Endothelial cell of hepatic sinusoid (primary cell): ENCODE measurements around the gene OR10A6.

ENCODE experiments used
- in situ Hi-C: cut with HindIII; loops from 2 replicates; pipeline ENCODE4 v1.10.0; 2017; ENCODE audit warnings: low sequenced_read_pairs

Gene OR10A6

GRCh38 chr11:7911011-7911410, 20.1 kb downstream of the OR10A6 start:
- in situ Hi-C loops = no loop called here

- in situ Hi-C loops = no loop called here
Observed at GRCh38 chr11:7910286-7910788, 20.7 kb downstream of the OR10A6 start.

GRCh38 chr11:7909585-7910285, 21.3 kb downstream of the OR10A6 start:
- in situ Hi-C loops = loop anchor here (5.0 kb wide), 2 partner anchors 52 to 58 kb away; partner anchors contain the start of gene NLRP10

- in situ Hi-C loops = loop anchor here (5.0 kb wide), 2 partner anchors 50 to 60 kb away; partner anchors contain the start of gene NLRP10
Observed at GRCh38 chr11:7907121-7907520, 23.9 kb downstream of the OR10A6 start.

- in situ Hi-C loops = loop anchor here (5.0 kb wide), 2 partner anchors 49 to 61 kb away; partner anchors contain the start of gene NLRP10
Observed at GRCh38 chr11:7906481-7906880, 24.6 kb downstream of the OR10A6 start.

- in situ Hi-C loops = loop anchor here (5.0 kb wide), 2 partner anchors 49 to 61 kb away; partner anchors contain the start of gene NLRP10
Observed at GRCh38 chr11:7905961-7906429, 25.1 kb downstream of the OR10A6 start.

- in situ Hi-C loops = loop anchor here (5.0 kb wide), 2 partner anchors 48 to 62 kb away; partner anchors contain the start of gene NLRP10
Observed at GRCh38 chr11:7905549-7905948, 25.5 kb downstream of the OR10A6 start.

GRCh38 chr11:7904917-7905316, 26.2 kb downstream of the OR10A6 start:
- in situ Hi-C loops = loop anchor here (5.0 kb wide), 2 partner anchors 48 to 62 kb away; partner anchors contain the start of gene NLRP10

GRCh38 chr11:7903940-7904339, 27.1 kb downstream of the OR10A6 start:
- in situ Hi-C loops = no loop called here

- in situ Hi-C loops = no loop called here
Observed at GRCh38 chr11:7901319-7901854, 29.7 kb downstream of the OR10A6 start.

- in situ Hi-C loops = no loop called here
Observed at GRCh38 chr11:7900686-7901085, 30.4 kb downstream of the OR10A6 start.

GRCh38 chr11:7899418-7899817, 31.6 kb downstream of the OR10A6 start:
- in situ Hi-C loops = no loop called here

- in situ Hi-C loops = no loop called here
Observed at GRCh38 chr11:7898666-7899283, 32.3 kb downstream of the OR10A6 start.

- in situ Hi-C loops = no loop called here
Observed at GRCh38 chr11:7896009-7896785, 34.9 kb downstream of the OR10A6 start.

- in situ Hi-C loops = loop anchor here (5.0 kb wide), 1 partner anchor 57 kb away; no protein-coding TSS in a partner anchor
Observed at GRCh38 chr11:7894251-7894650, 36.8 kb downstream of the OR10A6 start.

GRCh38 chr11:7893796-7894195, 37.3 kb downstream of the OR10A6 start:
- in situ Hi-C loops = loop anchor here (5.0 kb wide), 1 partner anchor 56 kb away; no protein-coding TSS in a partner anchor

GRCh38 chr11:7892840-7893254, 38.2 kb downstream of the OR10A6 start:
- in situ Hi-C loops = loop anchor here (5.0 kb wide), 1 partner anchor 56 kb away; no protein-coding TSS in a partner anchor

- in situ Hi-C loops = loop anchor here (5.0 kb wide), 1 partner anchor 55 kb away; no protein-coding TSS in a partner anchor
Observed at GRCh38 chr11:7892059-7892699, 38.9 kb downstream of the OR10A6 start.

GRCh38 chr11:7890417-7891172, 40.5 kb downstream of the OR10A6 start:
- in situ Hi-C loops = loop anchor here (5.0 kb wide), 1 partner anchor 53 kb away; no protein-coding TSS in a partner anchor
